ENCODE data around the gene ATP13A4.

DNA sequence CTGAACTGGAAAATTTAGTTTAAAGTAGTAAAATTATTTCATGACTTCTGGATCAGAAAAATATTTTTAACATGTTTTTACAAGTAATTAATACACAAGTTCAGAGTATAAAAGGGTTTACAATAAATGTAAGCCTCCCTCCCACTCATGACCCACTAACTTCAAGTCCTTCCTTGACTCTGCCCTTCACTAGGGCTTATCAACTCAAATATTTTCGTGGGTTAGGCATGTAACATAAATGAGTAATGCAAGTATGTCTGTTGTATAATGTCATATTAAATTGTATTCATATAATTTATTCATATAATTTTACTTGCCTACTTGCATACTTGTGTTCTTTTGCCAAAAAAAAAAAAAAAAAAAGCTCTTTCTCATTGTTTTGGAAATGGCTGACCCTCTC lies 34.9 kb upstream of the ATP13A4 start:
- TF ChIP-seq, protein P1, sequence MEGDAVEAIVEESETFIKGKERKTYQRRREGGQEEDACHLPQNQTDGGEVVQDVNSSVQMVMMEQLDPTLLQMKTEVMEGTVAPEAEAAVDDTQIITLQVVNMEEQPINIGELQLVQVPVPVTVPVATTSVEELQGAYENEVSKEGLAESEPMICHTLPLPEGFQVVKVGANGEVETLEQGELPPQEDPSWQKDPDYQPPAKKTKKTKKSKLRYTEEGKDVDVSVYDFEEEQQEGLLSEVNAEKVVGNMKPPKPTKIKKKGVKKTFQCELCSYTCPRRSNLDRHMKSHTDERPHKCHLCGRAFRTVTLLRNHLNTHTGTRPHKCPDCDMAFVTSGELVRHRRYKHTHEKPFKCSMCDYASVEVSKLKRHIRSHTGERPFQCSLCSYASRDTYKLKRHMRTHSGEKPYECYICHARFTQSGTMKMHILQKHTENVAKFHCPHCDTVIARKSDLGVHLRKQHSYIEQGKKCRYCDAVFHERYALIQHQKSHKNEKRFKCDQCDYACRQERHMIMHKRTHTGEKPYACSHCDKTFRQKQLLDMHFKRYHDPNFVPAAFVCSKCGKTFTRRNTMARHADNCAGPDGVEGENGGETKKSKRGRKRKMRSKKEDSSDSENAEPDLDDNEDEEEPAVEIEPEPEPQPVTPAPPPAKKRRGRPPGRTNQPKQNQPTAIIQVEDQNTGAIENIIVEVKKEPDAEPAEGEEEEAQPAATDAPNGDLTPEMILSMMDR (conservative IDR thresholded peaks at IDR 0.05), result no peak
- TF ChIP-seq EZH2 (IDR thresholded peaks at IDR 0.05; ENCODE audit: low read depth), result no peak

Data from PC-9 (cell line).